ENCODE results near the gene KLHL26. TPM values are rescaled to one million over a fixed set of nuclear protein-coding genes. Genes with fewer than 3 reads are reported as not detected.

KLHL26 gene, protein sequence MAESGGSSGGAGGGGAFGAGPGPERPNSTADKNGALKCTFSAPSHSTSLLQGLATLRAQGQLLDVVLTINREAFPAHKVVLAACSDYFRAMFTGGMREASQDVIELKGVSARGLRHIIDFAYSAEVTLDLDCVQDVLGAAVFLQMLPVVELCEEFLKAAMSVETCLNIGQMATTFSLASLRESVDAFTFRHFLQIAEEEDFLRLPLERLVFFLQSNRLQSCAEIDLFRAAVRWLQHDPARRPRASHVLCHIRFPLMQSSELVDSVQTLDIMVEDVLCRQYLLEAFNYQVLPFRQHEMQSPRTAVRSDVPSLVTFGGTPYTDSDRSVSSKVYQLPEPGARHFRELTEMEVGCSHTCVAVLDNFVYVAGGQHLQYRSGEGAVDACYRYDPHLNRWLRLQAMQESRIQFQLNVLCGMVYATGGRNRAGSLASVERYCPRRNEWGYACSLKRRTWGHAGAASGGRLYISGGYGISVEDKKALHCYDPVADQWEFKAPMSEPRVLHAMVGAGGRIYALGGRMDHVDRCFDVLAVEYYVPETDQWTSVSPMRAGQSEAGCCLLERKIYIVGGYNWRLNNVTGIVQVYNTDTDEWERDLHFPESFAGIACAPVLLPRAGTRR
- total RNA-seq, result 52.8 TPM

DNA sequence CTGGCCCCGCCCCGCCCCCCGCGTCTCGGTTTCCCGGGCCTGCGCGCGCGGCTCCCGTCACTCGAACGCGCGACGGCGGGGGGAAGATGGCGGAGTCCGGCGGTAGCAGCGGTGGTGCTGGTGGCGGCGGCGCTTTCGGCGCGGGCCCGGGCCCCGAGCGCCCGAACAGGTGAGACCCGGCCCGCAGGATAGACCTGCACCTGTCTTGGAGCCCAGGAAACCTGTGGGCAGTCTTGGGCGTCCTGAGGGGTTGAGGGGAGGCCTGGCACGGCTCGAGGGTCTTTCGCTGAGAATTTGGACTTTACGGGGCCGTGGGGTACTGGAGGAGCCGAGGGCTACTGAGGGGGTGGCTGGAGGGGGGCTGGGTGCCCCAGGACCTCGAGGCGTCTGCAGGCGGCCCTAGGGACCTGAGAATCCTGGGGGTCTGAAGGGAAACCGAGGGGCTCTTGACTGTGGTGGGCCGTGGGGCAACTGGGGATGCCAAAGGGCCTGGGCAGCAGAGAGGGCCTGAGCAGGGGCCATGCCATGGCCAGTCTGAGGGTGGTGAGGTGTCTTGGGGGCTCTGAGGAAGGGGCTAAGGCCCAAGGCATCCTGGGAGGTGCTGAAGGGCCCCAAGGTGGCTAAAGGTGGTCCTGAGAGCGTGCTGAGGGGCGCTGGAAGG lies at the start of gene KLHL26:
Gene KLHL26, plus strand, starts transcription at position 60 of the 661 bp plus-strand sequence. Its CDS starts 27 bp downstream, at position 87.
- peaks cover 0 to 3% of the 10 kb centered on the region in 2 donors for H3K36me3 ChIP-seq
- TF ChIP-seq, protein P1, sequence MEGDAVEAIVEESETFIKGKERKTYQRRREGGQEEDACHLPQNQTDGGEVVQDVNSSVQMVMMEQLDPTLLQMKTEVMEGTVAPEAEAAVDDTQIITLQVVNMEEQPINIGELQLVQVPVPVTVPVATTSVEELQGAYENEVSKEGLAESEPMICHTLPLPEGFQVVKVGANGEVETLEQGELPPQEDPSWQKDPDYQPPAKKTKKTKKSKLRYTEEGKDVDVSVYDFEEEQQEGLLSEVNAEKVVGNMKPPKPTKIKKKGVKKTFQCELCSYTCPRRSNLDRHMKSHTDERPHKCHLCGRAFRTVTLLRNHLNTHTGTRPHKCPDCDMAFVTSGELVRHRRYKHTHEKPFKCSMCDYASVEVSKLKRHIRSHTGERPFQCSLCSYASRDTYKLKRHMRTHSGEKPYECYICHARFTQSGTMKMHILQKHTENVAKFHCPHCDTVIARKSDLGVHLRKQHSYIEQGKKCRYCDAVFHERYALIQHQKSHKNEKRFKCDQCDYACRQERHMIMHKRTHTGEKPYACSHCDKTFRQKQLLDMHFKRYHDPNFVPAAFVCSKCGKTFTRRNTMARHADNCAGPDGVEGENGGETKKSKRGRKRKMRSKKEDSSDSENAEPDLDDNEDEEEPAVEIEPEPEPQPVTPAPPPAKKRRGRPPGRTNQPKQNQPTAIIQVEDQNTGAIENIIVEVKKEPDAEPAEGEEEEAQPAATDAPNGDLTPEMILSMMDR (IDR thresholded peaks at IDR 0.05), result no peak
- H3K4me1 ChIP-seq, result peaks cover 7 to 9% of the 10 kb centered on the region in 2 donors
- H3K27ac ChIP-seq, result peak within 1 kb of the TSS; percentile 88 to 94
- no peaks in the 10 kb centered on the region for H3K9me3 ChIP-seq
- no peaks in the 10 kb centered on the region for H3K27me3 ChIP-seq
- intact Hi-C loops (cut with DNase I), result loop anchor here (1.0 to 5.0 kb wide), 4 partner anchors 8 to 115 kb away; partner anchors contain the start of genes CRTC1 and ELL
- H3K4me3 ChIP-seq, result peak within 1 kb of the TSS; percentile 85 to 95
- DNase-seq (ENCODE audit: low spot score in 2 of 2), result no peak

DNA sequence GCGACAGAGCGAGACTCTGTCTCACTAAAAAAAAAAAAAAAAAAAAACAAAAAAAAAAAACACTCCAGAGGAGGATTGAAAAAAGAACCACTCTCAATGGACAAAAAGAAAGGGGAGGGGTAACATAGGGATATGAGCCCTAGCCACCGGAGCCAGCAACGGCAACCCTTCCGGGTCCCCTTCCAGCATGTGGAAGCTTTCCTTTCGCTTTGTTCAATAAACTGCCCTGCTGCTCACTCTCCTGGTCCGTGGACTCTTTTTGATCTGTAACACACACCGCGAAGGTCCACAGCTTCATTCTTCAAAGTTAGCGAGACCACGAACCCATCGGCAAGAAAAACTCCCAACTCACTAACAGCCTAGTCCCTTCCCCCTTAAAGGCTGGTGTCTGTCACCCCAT lies 49.3 kb upstream of the KLHL26 start:
- H3K27me3 ChIP-seq, result no peaks in the 10 kb centered on the region
- H3K36me3 ChIP-seq, result peaks cover 5 to 8% of the 10 kb centered on the region in 2 donors
- no peaks in the 10 kb centered on the region for H3K9me3 ChIP-seq
- peak overlapping the region in 1 of 2 donors; percentile 81 for H3K27ac ChIP-seq
- DNase-seq (ENCODE audit: low spot score in 2 of 2), result no peak
- H3K4me3 ChIP-seq, result no peak overlapping the region
- TF ChIP-seq, protein P1 (IDR thresholded peaks at IDR 0.05), result no peak
- intact Hi-C loops (cut with DNase I), result no loop called here
- peaks cover 6 to 9% of the 10 kb centered on the region in 2 donors for H3K4me1 ChIP-seq

DNA sequence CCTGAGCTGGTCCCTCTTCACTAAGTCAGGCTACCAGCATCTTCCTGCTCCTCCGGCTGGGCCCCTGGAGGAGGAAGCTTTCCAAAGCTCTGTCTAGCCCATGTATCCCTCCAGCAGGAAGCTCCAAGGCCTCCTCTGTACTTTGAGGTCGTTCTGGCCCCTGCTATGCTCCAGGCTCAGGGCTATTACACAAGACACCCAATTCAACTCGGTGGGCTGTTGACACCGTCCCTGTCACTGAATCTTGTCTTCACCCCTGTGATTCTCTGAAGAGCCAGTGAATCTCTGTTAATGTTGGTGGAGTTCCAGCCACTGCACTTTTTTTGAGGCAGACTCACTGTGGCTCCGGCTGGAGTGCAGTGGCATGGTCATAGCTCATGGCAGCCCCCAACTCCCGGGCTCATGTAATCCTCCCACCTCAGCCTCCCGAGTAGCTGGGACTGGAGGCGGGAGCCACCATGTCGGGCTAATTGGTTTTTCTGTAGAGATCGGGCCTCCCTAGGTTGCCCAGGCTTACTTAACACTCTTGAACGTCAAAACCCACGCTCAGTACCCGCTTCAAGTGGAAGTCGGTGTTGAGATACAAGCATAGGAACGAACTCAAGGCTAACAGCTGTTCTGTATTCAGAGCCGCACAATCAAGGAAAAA lies 48.7 kb upstream of the KLHL26 start:
- H3K4me3 ChIP-seq, result peak overlapping the region; percentile 83 to 87
- H3K4me1 ChIP-seq, result peaks cover 6 to 9% of the 10 kb centered on the region in 2 donors
- H3K27me3 ChIP-seq, result no peaks in the 10 kb centered on the region
- DNase-seq (ENCODE audit: low spot score in 2 of 2), result no peak
- peaks cover 5 to 8% of the 10 kb centered on the region in 2 donors for H3K36me3 ChIP-seq
- H3K27ac ChIP-seq, result peak overlapping the region; percentile 81
- no peaks in the 10 kb centered on the region for H3K9me3 ChIP-seq
- TF ChIP-seq, protein P1 (IDR thresholded peaks at IDR 0.05), result no peak
- intact Hi-C loops (cut with DNase I), result loop anchor here (2.0 kb wide), 1 partner anchor 137 kb away; no protein-coding TSS in a partner anchor

DNA sequence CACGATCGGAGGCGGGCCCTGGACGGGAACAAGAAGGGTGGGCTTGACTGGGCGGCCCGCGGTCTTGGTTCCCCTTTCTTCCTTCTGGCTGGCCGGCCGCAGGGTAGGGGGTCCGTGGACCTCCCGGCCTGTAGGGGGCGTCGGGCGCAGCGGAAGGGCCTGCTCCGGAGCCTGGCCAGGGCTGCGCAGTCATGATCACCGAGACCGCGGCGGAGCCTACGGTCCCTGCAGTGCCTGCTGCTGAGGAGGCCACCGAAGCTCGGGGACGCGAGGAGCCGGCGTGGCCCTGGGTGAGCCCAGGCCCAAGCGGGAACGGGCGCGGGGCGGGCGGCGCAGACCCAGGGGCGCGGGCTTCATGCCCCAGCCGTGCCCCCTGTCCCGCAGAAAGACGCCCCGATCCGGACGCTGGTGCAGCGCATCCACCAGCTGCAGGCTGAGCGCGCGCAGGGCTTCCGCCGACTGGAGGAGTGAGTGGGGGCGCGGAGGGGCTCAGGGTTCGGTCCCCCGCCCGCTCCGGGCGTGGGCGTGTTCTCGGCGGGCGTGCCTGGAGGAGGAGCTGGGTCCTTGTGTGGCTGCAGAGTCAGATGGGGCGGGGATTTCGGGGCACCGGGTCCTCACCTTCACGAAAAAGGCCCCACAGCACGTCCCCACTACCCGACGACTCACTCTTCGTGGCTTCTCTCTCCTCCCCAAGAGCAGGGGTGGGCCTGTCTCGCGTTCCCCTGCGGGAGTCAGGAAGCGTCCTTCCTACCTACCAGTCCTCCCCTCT lies 48.0 kb upstream of the KLHL26 start, which contains the start of gene REX1BD:
Gene REX1BD, plus strand, starts transcription at position 188 of the 769 bp plus-strand sequence. Its CDS starts 4 bp downstream, at position 192.
- H3K4me3 ChIP-seq, result peak within 1 kb of the TSS; percentile 83 to 87
- TF ChIP-seq, protein P1 (IDR thresholded peaks at IDR 0.05), result peak; percentile 85 to 86 (median 86)
- peak in 1 of 2 donors; percentile 90 for DNase-seq (ENCODE audit: low spot score in 2 of 2)
- H3K4me1 ChIP-seq, result peaks cover 6 to 12% of the 10 kb centered on the region in 2 donors
- H3K27me3 ChIP-seq, result no peaks in the 10 kb centered on the region
- H3K27ac ChIP-seq, result peak within 1 kb of the TSS; percentile 81
- intact Hi-C loops (cut with DNase I), result loop anchor here (2.0 kb wide), 1 partner anchor 138 kb away; no protein-coding TSS in a partner anchor
- H3K9me3 ChIP-seq, result no peaks in the 10 kb centered on the region
- peaks cover 5 to 8% of the 10 kb centered on the region in 2 donors for H3K36me3 ChIP-seq

Data from ascending aorta (tissue), 2 donors.